ENCODE data around the gene CREB5. TPM values are rescaled to one million over a fixed set of nuclear protein-coding genes. Genes with fewer than 3 reads are reported as not detected.

Gene CREB5
- total RNA-seq, 1 experiment from 2014 or later: 5.2 TPM

GRCh38 chr7:28754447-28754846 is 342.1 kb downstream of the CREB5 start:
- intact Hi-C loops (cut with micrococcal nuclease): no loop called here
- no TSS peak for BruUV-seq (replicated peaks)
- POLR2A ChIA-PET (ENCODE audit: unreplicated experiment): interaction anchor here (0.6 kb wide), 1 partner anchor 630 kb away, joined by 6 read pairs; no protein-coding TSS in a partner anchor

GRCh38 chr7:28755255-28755654 is 342.9 kb downstream of the CREB5 start:
- no peak overlapping the region for H3K4me3 ChIP-seq (ENCODE audit: low read length)
- no peak for TF ChIP-seq CTCF (conservative IDR thresholded peaks at IDR 0.05; ENCODE audit: low read depth, low read length)
- TF ChIP-seq EZH2phosphoT487 (IDR thresholded peaks at IDR 0.05; ENCODE audit: borderline replicate concordance, low read length): no peak
- no peak for TF ChIP-seq EZH2 (IDR thresholded peaks at IDR 0.05; ENCODE audit: low read length, unreplicated experiment)
- no peaks in the 10 kb centered on the region for H3K9me2 ChIP-seq (replicated peaks; ENCODE audit: low read length)
- no peaks in the 10 kb centered on the region for H3K36me3 ChIP-seq (ENCODE audit: low read depth, low read length)
- H3K4me1 ChIP-seq (ENCODE audit: insufficient read depth, low read length): peaks cover 5% of the 10 kb centered on the region; the same call in 1 of the 2 replicates
- H3F3A ChIP-seq (ENCODE audit: low read length, unreplicated experiment): no peaks in the 10 kb centered on the region
- DNase-seq (peak; percentile 61), ATAC-seq (peak; percentile 45)
- CTCF ChIA-PET: no interaction called here
- H3K27ac ChIP-seq (ENCODE audit: low read length): no peak overlapping the region
- no TSS peak for BruUV-seq (replicated peaks)
- no peak overlapping the region for H3K4me2 ChIP-seq (ENCODE audit: low read length)
- no peaks in the 10 kb centered on the region for H3K27me3 ChIP-seq (ENCODE audit: low read length)
- H2AFZ ChIP-seq (ENCODE audit: low read length): no peak overlapping the region
- H3K9ac ChIP-seq (ENCODE audit: low read length): no peak overlapping the region
- no peaks in the 10 kb centered on the region for H3K79me2 ChIP-seq (ENCODE audit: low read length)
- no peaks in the 10 kb centered on the region for H4K20me1 ChIP-seq (ENCODE audit: low read length)
- H3K9me3 ChIP-seq (ENCODE audit: low read length): no peaks in the 10 kb centered on the region
- intact Hi-C loops (cut with micrococcal nuclease): no loop called here
- POLR2A ChIA-PET (ENCODE audit: unreplicated experiment): no interaction called here

More at GRCh38 chr7:28754447-28754846, 342.1 kb downstream of the CREB5 start:
- Histone ChIP-seq H3K9ac (ENCODE audit: low read length) (no peak overlapping the region), H3K27ac (ENCODE audit: low read length) (no peak overlapping the region), H3K4me3 (ENCODE audit: low read length) (no peak overlapping the region), H2AFZ (ENCODE audit: low read length) (no peak overlapping the region), H3K9me3 (ENCODE audit: low read length) (no peaks in the 10 kb centered on the region), H3K27me3 (ENCODE audit: low read length) (no peaks in the 10 kb centered on the region), H3K4me2 (ENCODE audit: low read length) (no peak overlapping the region), H3K9me2 (replicated peaks; ENCODE audit: low read length) (no peaks in the 10 kb centered on the region), H3K36me3 (ENCODE audit: low read depth, low read length) (no peaks in the 10 kb centered on the region), H3K4me1 (ENCODE audit: insufficient read depth, low read length) (peaks cover 9% of the 10 kb centered on the region), H3F3A (ENCODE audit: low read length, unreplicated experiment) (no peaks in the 10 kb centered on the region), H3K79me2 (ENCODE audit: low read length) (no peaks in the 10 kb centered on the region), H4K20me1 (ENCODE audit: low read length) (no peaks in the 10 kb centered on the region)
- CTCF ChIA-PET: interaction anchor here (0.7 kb wide), 1 partner anchor 112 kb away, joined by 3 read pairs; no protein-coding TSS in a partner anchor
- ATAC-seq (no peak), DNase-seq (no peak)
- TF ChIP-seq CTCF (conservative IDR thresholded peaks at IDR 0.05; ENCODE audit: low read depth, low read length) (no peak), EZH2phosphoT487 (IDR thresholded peaks at IDR 0.05; ENCODE audit: borderline replicate concordance, low read length) (no peak), EZH2 (IDR thresholded peaks at IDR 0.05; ENCODE audit: low read length, unreplicated experiment) (no peak)

GRCh38 chr7:28758186-28758585 is 345.9 kb downstream of the CREB5 start:
- Histone ChIP-seq H3K9ac (ENCODE audit: low read length) (no peak overlapping the region), H3K4me1 (ENCODE audit: insufficient read depth, low read length) (peaks cover 5% of the 10 kb centered on the region), H3K36me3 (ENCODE audit: low read depth, low read length) (no peaks in the 10 kb centered on the region), H2AFZ (ENCODE audit: low read length) (no peak overlapping the region), H3K4me2 (ENCODE audit: low read length) (no peak overlapping the region), H3K79me2 (ENCODE audit: low read length) (no peaks in the 10 kb centered on the region), H4K20me1 (ENCODE audit: low read length) (no peaks in the 10 kb centered on the region), H3K4me3 (ENCODE audit: low read length) (no peak overlapping the region), H3K9me2 (replicated peaks; ENCODE audit: low read length) (no peaks in the 10 kb centered on the region), H3K9me3 (ENCODE audit: low read length) (no peaks in the 10 kb centered on the region), H3K27ac (ENCODE audit: low read length) (no peak overlapping the region), H3K27me3 (ENCODE audit: low read length) (no peaks in the 10 kb centered on the region), H3F3A (ENCODE audit: low read length, unreplicated experiment) (no peaks in the 10 kb centered on the region)
- intact Hi-C loops (cut with micrococcal nuclease): no loop called here
- no peak for DNase-seq
- no peak for TF ChIP-seq CTCF (conservative IDR thresholded peaks at IDR 0.05; ENCODE audit: low read depth, low read length)
- TF ChIP-seq EZH2phosphoT487 (IDR thresholded peaks at IDR 0.05; ENCODE audit: borderline replicate concordance, low read length): no peak
- no peak for TF ChIP-seq EZH2 (IDR thresholded peaks at IDR 0.05; ENCODE audit: low read length, unreplicated experiment)
- ATAC-seq: no peak
- POLR2A ChIA-PET (ENCODE audit: unreplicated experiment): no interaction called here
- CTCF ChIA-PET: no interaction called here
- BruUV-seq (replicated peaks): no TSS peak

Measured in PC-3 (cell line).